Uterine smooth muscle cell (primary cell): ENCODE data around the gene FUS. TPM values are rescaled to one million over a fixed set of nuclear protein-coding genes. Genes with fewer than 3 reads are reported as not detected.

ENCODE experiments used
- total RNA-seq: library from RNA; depleted of rRNA; stranded (reverse); fragments of >200 nt; gene quantifications from 2 replicates; pipeline ENCODE4 v1.2.3, GENCODE V29; 2014

Gene FUS
- 79.6 and 121 TPM in 2 replicates for total RNA-seq

GRCh38 chr16:31179747-31180459 is at the start of gene FUS:
TSS of gene FUS (plus strand) at chr16:31180139. CDS start at chr16:31180215, 76 bp downstream.

GRCh38 chr16:31135535-31136286 is 44.2 kb upstream of the FUS start, which contains the start of gene PRSS8:
TSS of gene PRSS8 (minus strand) at chr16:31135727. CDS start at chr16:31135498, 229 bp downstream.

GRCh38 chr16:31149894-31150890 is 29.7 kb upstream of the FUS start, which contains the start of gene PRSS36:
TSS of gene PRSS36 (minus strand) at chr16:31150066. CDS start at chr16:31150035, 31 bp downstream.

GRCh38 chr16:31202414-31203375 is 22.8 kb downstream of the FUS start, which contains the start of gene PYCARD:
TSS of gene PYCARD (minus strand) at chr16:31202760. CDS start at chr16:31202690, 70 bp downstream.

GRCh38 chr16:31213877-31214707 is 34.2 kb downstream of the FUS start, which contains the start of gene TRIM72:
TSS of gene TRIM72 (plus strand) at chr16:31214119. CDS start at chr16:31214739, 620 bp downstream.

GRCh38 chr16:31216422-31217135 is 36.6 kb downstream of the FUS start, which contains the start of gene PYDC1:
TSS of gene PYDC1 (minus strand) at chr16:31217135. CDS start at chr16:31217028, 107 bp downstream.

Other genes with a start within 250 kb of the FUS start
- 24.9 and 35.2 TPM in 2 replicates for gene ORAI3, start 231.1 kb upstream of the FUS start, total RNA-seq
- 2.7 and 6.6 TPM in 2 replicates for gene SETD1A, start 222.4 kb upstream of the FUS start, total RNA-seq
- gene HSD3B7, start 194.9 kb upstream of the FUS start, total RNA-seq: 28.0 and 35.6 TPM in 2 replicates
- gene STX1B, start 169.5 kb upstream of the FUS start, total RNA-seq: 2.1 and 2.5 TPM in 2 replicates
- gene STX4, start 146.6 kb upstream of the FUS start, total RNA-seq: 26.0 and 31.5 TPM in 2 replicates
- gene ZNF668, start 105.9 kb upstream of the FUS start, total RNA-seq: 10.6 and 14.1 TPM in 2 replicates
- gene ZNF646, start 105.7 kb upstream of the FUS start, total RNA-seq: 13.9 and 15.1 TPM in 2 replicates
- gene PRSS53, start 91.2 kb upstream of the FUS start, total RNA-seq: 2.7 and 3.2 TPM in 2 replicates
- gene VKORC1, start 85.3 kb upstream of the FUS start, total RNA-seq: 98.5 and 142 TPM in 2 replicates
- gene BCKDK, start 71.8 kb upstream of the FUS start, total RNA-seq: 16.9 and 18.6 TPM in 2 replicates
- 33.6 and 37.0 TPM in 2 replicates for gene KAT8, start 62.5 kb upstream of the FUS start, total RNA-seq
- not detected in 2 replicates for gene PRSS8, start 44.4 kb upstream of the FUS start, total RNA-seq
- 0.33 and 0.75 TPM in 2 replicates for gene PRSS36, start 30.1 kb upstream of the FUS start, total RNA-seq
- gene PYCARD, start 22.6 kb downstream of the FUS start, total RNA-seq: 57.3 and 76.4 TPM in 2 replicates
- under 0.01 TPM in 1 of 2 replicates, not detected in the other for gene TRIM72, start 34.0 kb downstream of the FUS start, total RNA-seq
- not detected in 2 replicates for gene PYDC1, start 37.0 kb downstream of the FUS start, total RNA-seq
- gene ITGAM, start 79.8 kb downstream of the FUS start, total RNA-seq: 0.11 TPM in 1 of 2 replicates, not detected in the other
- 1.2 and 3.4 TPM in 2 replicates for gene ITGAX, start 175.0 kb downstream of the FUS start, total RNA-seq
- not detected in 2 replicates for gene ITGAD, start 213.2 kb downstream of the FUS start, total RNA-seq
- not detected in 2 replicates for gene COX6A2, start 248.2 kb downstream of the FUS start, total RNA-seq